ENCODE measurements around the gene NAP1L5.

The NAP1L5 gene

DNA sequence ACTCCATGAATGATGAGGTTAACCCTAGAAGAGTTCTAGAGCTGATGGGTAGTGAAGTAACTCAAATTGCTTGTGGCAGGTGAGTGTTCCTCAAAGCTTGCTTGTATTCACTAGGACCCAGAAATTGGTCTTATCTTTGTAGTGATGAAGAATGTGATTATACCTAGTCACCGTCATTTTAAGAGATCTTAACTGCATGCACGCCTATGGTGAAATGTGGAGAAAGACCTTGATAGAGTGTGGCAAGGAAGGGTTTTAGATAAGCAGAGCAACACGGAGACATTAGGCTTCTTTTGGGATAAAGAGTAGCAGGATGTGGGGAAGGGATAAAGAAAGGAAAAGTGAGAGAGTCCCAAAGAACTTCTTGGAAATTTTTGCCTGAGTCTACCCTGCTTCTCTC lies 42.4 kb downstream of the NAP1L5 start:
- H3K4me1 Mint-ChIP-seq: peaks cover 54% of the 10 kb centered on the region
- no peak overlapping the region for H3K4me3 Mint-ChIP-seq
- peak overlapping the region; percentile 43 for H3K27ac Mint-ChIP-seq
- H3K27me3 Mint-ChIP-seq: no peaks in the 10 kb centered on the region
- no peaks in the 10 kb centered on the region for H3K9me3 Mint-ChIP-seq
- peaks cover 14% of the 10 kb centered on the region for H3K36me3 Mint-ChIP-seq

DNA sequence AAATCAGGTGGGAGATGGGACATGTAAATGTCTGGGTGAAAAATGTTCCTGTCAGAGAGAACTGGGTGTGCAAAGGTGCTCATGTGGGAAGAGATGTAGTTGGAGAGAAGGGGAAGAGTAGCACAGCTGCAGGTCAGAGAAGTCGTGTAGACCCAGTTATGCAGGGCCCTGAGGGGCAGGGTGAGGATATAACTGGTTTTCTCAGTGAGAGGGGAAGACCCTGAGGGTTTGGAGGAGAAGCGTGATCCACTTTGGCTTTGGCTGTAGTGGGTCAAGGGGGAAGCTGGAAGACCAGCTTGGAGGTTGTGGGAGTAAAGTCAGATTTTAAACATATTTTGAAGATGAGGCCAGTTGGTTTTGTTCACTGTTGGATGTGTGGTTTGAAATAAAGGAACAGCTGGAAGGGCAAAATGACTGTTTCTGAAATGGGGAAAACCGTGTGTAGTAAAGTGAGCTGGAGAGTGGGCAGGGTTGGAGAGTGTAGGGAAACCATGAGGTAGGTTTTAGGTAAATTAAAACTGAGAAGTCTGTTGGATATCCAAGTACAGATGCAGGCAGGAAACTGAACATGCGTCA lies 44.2 kb downstream of the NAP1L5 start:
- peaks cover 56% of the 10 kb centered on the region for H3K4me1 Mint-ChIP-seq
- H3K4me3 Mint-ChIP-seq: peak overlapping the region; percentile 6
- peaks cover 15% of the 10 kb centered on the region for H3K36me3 Mint-ChIP-seq
- H3K27ac Mint-ChIP-seq: peak overlapping the region; percentile 81
- no peaks in the 10 kb centered on the region for H3K9me3 Mint-ChIP-seq
- no peaks in the 10 kb centered on the region for H3K27me3 Mint-ChIP-seq

DNA sequence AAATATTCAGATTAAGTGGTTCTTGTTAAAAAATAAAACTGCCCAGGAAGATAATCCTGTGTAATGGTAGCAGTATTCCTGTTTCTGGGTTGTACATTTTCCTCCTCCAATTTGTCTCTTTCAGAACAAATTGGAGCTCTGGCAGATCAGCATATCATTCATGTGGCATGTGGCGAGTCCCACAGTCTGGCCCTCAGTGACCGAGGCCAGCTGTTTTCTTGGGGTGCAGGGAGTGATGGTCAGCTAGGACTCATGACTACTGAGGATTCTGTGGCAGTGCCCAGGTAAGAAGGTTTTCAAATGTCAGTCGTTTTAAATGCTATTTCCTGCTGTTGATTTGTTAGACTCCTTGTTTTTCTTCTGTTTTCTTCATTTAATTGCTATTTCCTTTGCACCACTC lies 47.9 kb downstream of the NAP1L5 start:
- Mint-ChIP-seq H3K9me3 (no peaks in the 10 kb centered on the region), H3K4me1 (peaks cover 85% of the 10 kb centered on the region), H3K27ac (peak overlapping the region; percentile 31), H3K27me3 (no peaks in the 10 kb centered on the region), H3K36me3 (peaks cover 8% of the 10 kb centered on the region), H3K4me3 (no peak overlapping the region)

DNA sequence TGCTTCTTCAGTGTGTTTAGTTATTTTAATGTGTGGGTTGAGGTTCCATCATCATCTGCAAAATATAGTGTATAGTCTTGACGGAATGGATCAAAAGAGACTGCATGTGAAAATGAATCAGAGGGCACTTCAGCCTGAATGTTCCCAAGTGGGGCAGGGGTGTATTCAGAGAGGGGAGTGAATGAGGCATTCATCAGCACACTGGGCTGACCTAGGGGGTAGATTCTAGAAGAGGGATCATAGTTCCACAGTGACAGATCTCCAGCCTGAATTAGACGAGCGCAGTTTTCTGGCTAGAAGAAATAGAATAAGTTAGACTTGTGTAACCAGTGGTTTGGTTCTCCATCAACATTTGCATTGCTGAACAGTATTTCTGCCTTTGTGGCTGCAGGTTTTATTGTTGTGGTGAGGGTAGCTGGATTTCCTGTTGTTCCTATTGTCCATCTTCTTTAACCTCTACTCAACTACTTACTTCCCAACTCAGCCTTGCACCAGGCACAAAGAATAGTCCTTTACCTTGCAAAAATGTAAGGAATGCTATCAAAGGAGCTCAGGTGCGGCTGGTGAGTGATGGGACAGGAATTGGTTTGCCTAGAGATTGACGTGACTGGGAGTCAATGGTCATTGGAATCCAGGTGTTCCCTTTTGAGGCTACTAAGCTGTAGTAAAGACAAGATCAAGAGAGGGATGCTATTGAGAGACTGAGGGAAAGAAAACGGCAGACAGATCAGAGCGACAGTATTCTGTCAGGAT lies 50.9 kb downstream of the NAP1L5 start:
- peaks cover 77% of the 10 kb centered on the region for H3K4me1 Mint-ChIP-seq
- H3K4me3 Mint-ChIP-seq: no peak overlapping the region
- peaks cover 12% of the 10 kb centered on the region for H3K36me3 Mint-ChIP-seq
- peak overlapping the region; percentile 18 for H3K27ac Mint-ChIP-seq
- H3K27me3 Mint-ChIP-seq: no peaks in the 10 kb centered on the region
- no peaks in the 10 kb centered on the region for H3K9me3 Mint-ChIP-seq

DNA sequence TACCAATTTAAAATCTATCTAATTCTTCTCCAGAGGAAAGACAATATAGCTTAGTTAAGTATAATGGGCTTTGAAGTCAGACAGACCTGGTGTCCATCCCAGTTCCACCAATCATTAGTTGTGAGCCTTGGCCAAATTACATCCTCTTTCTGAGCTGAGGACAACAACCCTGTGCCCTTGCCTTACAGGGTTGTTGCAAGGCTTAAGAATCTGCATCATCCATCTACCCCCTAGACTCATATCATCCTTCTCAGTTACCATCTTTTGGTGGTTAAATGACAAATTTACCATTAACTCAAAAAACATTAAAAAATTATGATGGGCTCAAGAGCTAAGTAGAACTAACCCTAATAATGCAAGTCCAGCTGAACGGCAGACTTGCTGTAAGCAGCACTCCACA lies 51.6 kb downstream of the NAP1L5 start:
- H3K9me3 Mint-ChIP-seq: no peaks in the 10 kb centered on the region
- H3K27me3 Mint-ChIP-seq: no peaks in the 10 kb centered on the region
- H3K36me3 Mint-ChIP-seq: peaks cover 12% of the 10 kb centered on the region
- peaks cover 77% of the 10 kb centered on the region for H3K4me1 Mint-ChIP-seq
- H3K27ac Mint-ChIP-seq: no peak overlapping the region
- H3K4me3 Mint-ChIP-seq: no peak overlapping the region

Data from activated naive CD4-positive, alpha-beta T cell treated with anti-CD3 and anti-CD28 coated beads, Interleukin-2, amount 50 U/mL, for 24 hours (primary cell).